Loucy (cell line): Measurements from ENCODE around the gene TRIM37.

ENCODE experiments used
- H2AFZ ChIP-seq: fragments of 200-600 bp; sonication (generic); 2 replicates; pipeline ENCODE4 v1.6.0; 2016; ENCODE audit warnings: antibody characterized with exemption, mild to moderate bottlenecking, low read length, moderate library complexity
- H3F3A ChIP-seq: fragments of 200-600 bp; 2 replicates; pipeline ENCODE4 v1.6.0; 2016; ENCODE audit warnings: antibody characterized with exemption, low read depth, mild to moderate bottlenecking
- H3K27me3 ChIP-seq: fragments of 200-600 bp; sonication (generic); 2 replicates; pipeline ENCODE4 v1.6.1; 2014; ENCODE audit warnings: low read length, mild to moderate bottlenecking; ENCODE audit not compliant: insufficient read depth, poor library complexity, severe bottlenecking
- H3K36me3 ChIP-seq: fragments of 200-600 bp; sonication (generic); 2 replicates; pipeline ENCODE4 v1.6.1; 2016; ENCODE audit warnings: low read length; ENCODE audit not compliant: insufficient read depth
- H3K4me1 ChIP-seq: fragments of 200-600 bp; sonication (generic); 2 replicates; pipeline ENCODE4 v1.5.1; 2014; ENCODE audit warnings: low read length, mild to moderate bottlenecking; ENCODE audit not compliant: insufficient read depth, poor library complexity, severe bottlenecking
- H3K4me2 ChIP-seq: fragments of 200-600 bp; sonication (generic); 2 replicates; pipeline ENCODE4 v1.6.0; 2014; ENCODE audit warnings: antibody characterized with exemption, low read length, low read depth, mild to moderate bottlenecking; ENCODE audit not compliant: poor library complexity, severe bottlenecking
- H3K4me3 ChIP-seq: fragments of 200-600 bp; sonication (generic); 2 replicates; pipeline ENCODE4 v1.5.1; 2014; ENCODE audit warnings: low read length, mild to moderate bottlenecking, mixed read lengths; ENCODE audit not compliant: poor library complexity, severe bottlenecking
- H3K79me2 ChIP-seq: fragments of 200-600 bp; sonication (generic); 2 replicates; pipeline ENCODE4 v1.6.1; 2014; ENCODE audit warnings: low read length; ENCODE audit not compliant: insufficient read depth
- H3K9ac ChIP-seq: fragments of 200-600 bp; sonication (generic); 2 replicates; pipeline ENCODE4 v1.6.0; 2014; ENCODE audit warnings: mild to moderate bottlenecking, low read depth, low read length, moderate library complexity; ENCODE audit not compliant: poor library complexity, severe bottlenecking
- H3K9me2 ChIP-seq: fragments of 200-600 bp; sonication (generic); replicated peaks from 2 replicates; pipeline ENCODE4 v1.6.1; 2016; ENCODE audit warnings: low read depth, low read length, mixed read lengths
- H3K9me3 ChIP-seq: fragments of 200-600 bp; sonication (generic); 2 replicates; pipeline ENCODE4 v1.6.1; 2014; ENCODE audit warnings: mild to moderate bottlenecking, antibody characterized with exemption, low read length, low read depth; ENCODE audit not compliant: insufficient read depth
- H4K20me1 ChIP-seq: fragments of 200-600 bp; sonication (generic); 2 replicates; pipeline ENCODE4 v1.6.0; 2014; ENCODE audit warnings: antibody characterized with exemption, low read length, mild to moderate bottlenecking; ENCODE audit not compliant: insufficient read depth, poor library complexity, severe bottlenecking
- CTCF ChIP-seq: fragments of 200-600 bp; sonication (generic); conservative IDR thresholded peaks from 2 replicates; pipeline ENCODE4 v1.5.1; 2014; ENCODE audit warnings: mild to moderate bottlenecking, antibody characterized with exemption, low read length
- EZH2phosphoT487 ChIP-seq: fragments of 200-600 bp; IDR thresholded peaks from 2 replicates; pipeline ENCODE4 v1.6.1; 2018; ENCODE audit warnings: antibody characterized with exemption, mild to moderate bottlenecking, moderate library complexity, borderline replicate concordance

The TRIM37 gene

DNA sequence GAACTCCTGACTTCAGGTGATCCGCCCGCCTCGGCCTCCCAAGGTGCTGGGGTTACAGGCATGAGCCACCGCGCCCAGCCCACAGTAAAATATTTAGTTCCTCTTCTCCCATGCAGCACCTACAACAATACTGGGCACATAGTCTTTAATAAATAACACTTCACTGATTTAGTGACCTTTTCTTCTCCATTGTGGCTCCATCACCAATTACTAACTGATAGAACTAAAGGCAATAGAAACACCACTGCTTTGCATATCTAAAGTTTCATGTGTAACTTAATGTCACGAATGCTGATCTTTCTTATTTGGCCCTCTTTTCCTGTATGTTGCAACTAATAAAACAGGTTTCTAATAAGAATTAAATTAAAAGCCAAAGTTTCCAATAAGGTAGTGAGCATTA is 38.9 kb downstream of the TRIM37 start:
- no peaks in the 10 kb centered on the region for H3K27me3 ChIP-seq
- no peaks in the 10 kb centered on the region for H3K4me1 ChIP-seq
- peaks cover 62% of the 10 kb centered on the region; the same call in 1 of the 2 replicates for H3K36me3 ChIP-seq
- H2AFZ ChIP-seq, result no peak overlapping the region
- TF ChIP-seq EZH2phosphoT487 (no peak), CTCF (no peak)
- H3K4me2 ChIP-seq, result no peak overlapping the region
- H3F3A ChIP-seq, result no peaks in the 10 kb centered on the region; the same call in 1 of the 2 replicates
- no peaks in the 10 kb centered on the region for H3K79me2 ChIP-seq
- H3K9me3 ChIP-seq, result no peaks in the 10 kb centered on the region
- no peak overlapping the region for H3K4me3 ChIP-seq
- H3K9me2 ChIP-seq, result no peaks in the 10 kb centered on the region
- no peak overlapping the region for H3K9ac ChIP-seq
- no peaks in the 10 kb centered on the region for H4K20me1 ChIP-seq

DNA sequence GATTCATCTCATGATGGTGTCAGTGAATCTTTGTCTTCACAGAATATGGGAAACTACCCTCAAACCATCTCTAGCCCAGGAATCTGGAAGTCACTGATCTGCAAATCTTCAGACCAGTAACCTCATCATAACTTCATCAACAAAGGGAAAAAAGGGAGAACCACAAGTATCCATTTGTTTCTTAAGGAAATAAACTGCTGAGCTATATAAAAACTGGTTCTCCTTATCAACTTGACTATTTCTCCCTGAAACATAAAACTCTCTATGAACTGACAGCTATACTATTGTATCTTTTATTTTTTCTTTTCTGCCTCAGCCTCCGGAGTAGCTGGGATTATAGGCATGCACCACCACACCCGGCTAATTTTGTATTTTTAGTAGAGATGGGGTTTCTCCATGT is 39.3 kb downstream of the TRIM37 start:
- Histone ChIP-seq H3F3A (no peaks in the 10 kb centered on the region; the same call in 1 of the 2 replicates), H3K4me3 (no peak overlapping the region), H3K36me3 (peaks cover 65% of the 10 kb centered on the region; the same call in 1 of the 2 replicates), H4K20me1 (no peaks in the 10 kb centered on the region), H3K9me2 (no peaks in the 10 kb centered on the region), H3K4me2 (no peak overlapping the region), H3K9me3 (no peaks in the 10 kb centered on the region), H2AFZ (no peak overlapping the region), H3K27me3 (no peaks in the 10 kb centered on the region), H3K79me2 (no peaks in the 10 kb centered on the region), H3K4me1 (no peaks in the 10 kb centered on the region), H3K9ac (no peak overlapping the region)
- no peak for TF ChIP-seq EZH2phosphoT487
- TF ChIP-seq CTCF, result no peak

DNA sequence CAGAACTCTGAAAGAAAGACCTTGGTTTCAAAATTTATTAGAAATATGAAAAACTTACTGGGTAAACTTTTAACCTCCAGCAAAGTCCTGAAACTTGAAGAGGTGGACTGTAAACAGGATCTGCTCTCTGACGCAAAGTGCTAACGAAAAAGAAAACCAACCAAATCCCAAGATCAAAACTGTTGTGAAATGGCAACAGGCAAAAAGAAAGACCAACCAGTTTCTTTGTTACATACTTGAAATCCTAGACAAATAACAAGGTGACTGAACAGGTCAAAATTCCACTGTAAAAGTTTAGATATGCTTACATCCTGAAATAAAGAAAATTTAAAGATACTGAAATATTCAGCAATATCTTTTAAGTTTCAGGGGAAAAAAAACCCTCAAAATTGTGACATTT is 44.2 kb downstream of the TRIM37 start:
- H3K4me2 ChIP-seq, result no peak overlapping the region
- H3K9ac ChIP-seq, result no peak overlapping the region
- peaks cover 58% of the 10 kb centered on the region; the same call in 1 of the 2 replicates for H3K36me3 ChIP-seq
- H3K9me2 ChIP-seq, result no peaks in the 10 kb centered on the region
- no peaks in the 10 kb centered on the region for H4K20me1 ChIP-seq
- no peak for TF ChIP-seq CTCF
- no peak for TF ChIP-seq EZH2phosphoT487
- H3K4me3 ChIP-seq, result no peak overlapping the region
- no peak overlapping the region for H2AFZ ChIP-seq
- no peaks in the 10 kb centered on the region for H3F3A ChIP-seq
- no peaks in the 10 kb centered on the region for H3K4me1 ChIP-seq
- H3K9me3 ChIP-seq, result no peaks in the 10 kb centered on the region
- no peaks in the 10 kb centered on the region for H3K27me3 ChIP-seq
- H3K79me2 ChIP-seq, result no peaks in the 10 kb centered on the region
